GM12878 (cell line): ENCODE results near the gene PRSS33. TPM values are rescaled to one million over a fixed set of nuclear protein-coding genes. Genes with fewer than 3 reads are reported as not detected.

ENCODE experiments used
- ATAC-seq: fragments of 200-7000 bp; cut with Tn5 transposase; 3 replicates; pipeline ENCODE4 v1.9.1; 2020; ENCODE audit warnings: mild to moderate bottlenecking, moderate library complexity
- BruUV-seq: library from RNA; stranded (reverse); fragments of 400-500 nt; replicated peaks from 2 replicates; lab custom pipeline; 2021; lab: Mats Ljungman, UMichigan
- CTCF ChIA-PET: fragments of 300-600 bp; sonication (Branson Sonifier 250); formaldehyde crosslinking; extraction: SDS; loops from one replicate; lab custom pipeline; 2021; ENCODE audit warnings: inconsistent platforms; lab: Yijun Ruan, JAX
- POLR2A ChIA-PET: fragments of 350-600 bp; formaldehyde crosslinking; extraction: SDS; loops from one replicate; lab custom pipeline; 2021; ENCODE audit warnings: inconsistent platforms; lab: Charles Lee
- RAD21 ChIA-PET: fragments of 300-600 bp; sonication (Branson Sonifier 250); formaldehyde crosslinking; loops from one replicate; lab custom pipeline; 2023; ENCODE audit warnings: antibody characterized with exemption; ENCODE audit not compliant: unreplicated experiment; lab: Charles Lee
- SMC1A ChIA-PET: fragments of 300-600 bp; sonication (Branson Sonifier 250); formaldehyde crosslinking; loops from one replicate; lab custom pipeline; 2023; ENCODE audit not compliant: unreplicated experiment, uncharacterized antibody; lab: Charles Lee
- DNase-seq: peaks from one replicate; pipeline ENCODE4 v3.0.0-alpha.2; 2011; ENCODE audit warnings: low read depth, low spot score
- FAIRE-seq: peaks from 3 replicates; lab custom pipeline; 2011; peaks lifted over from hg19 to GRCh38; lab: Jason Lieb, UNC
- H2AFZ ChIP-seq: 2 replicates; pipeline ENCODE4 v1.6.0; 2011; ENCODE audit warnings: low read depth, low read length, control low read depth; ENCODE audit not compliant: control insufficient read depth
- H3K27ac ChIP-seq: 2 replicates; pipeline ENCODE4 v1.5.1; 2011; ENCODE audit warnings: control low read depth; ENCODE audit not compliant: control insufficient read depth, insufficient read depth
- H3K27me3 ChIP-seq, 2 experiments: replicated peaks in 1 of 2; 2 replicates each; pipeline versions ENCODE4 v1.6.0 to v1.6.1; 2011; ENCODE audit warnings: low read length in 1 of 2; ENCODE audit not compliant: control insufficient read depth in 2 of 2, insufficient read depth in 2 of 2
- H3K36me3 ChIP-seq, 2 experiments: 2 replicates each; pipeline ENCODE4 v1.5.1; 2011; ENCODE audit warnings: low read length in 1 of 2; ENCODE audit not compliant: control insufficient read depth in 2 of 2, insufficient read depth in 2 of 2
- H3K4me1 ChIP-seq: 2 replicates; pipeline ENCODE4 v1.6.1; 2011; ENCODE audit warnings: mild to moderate bottlenecking, low read length, moderate library complexity, mixed read lengths; ENCODE audit not compliant: control insufficient read depth, insufficient read depth
- H3K4me2 ChIP-seq: 2 replicates; pipeline ENCODE4 v1.6.0; 2011; ENCODE audit warnings: control low read depth; ENCODE audit not compliant: control insufficient read depth, insufficient read depth
- H3K4me3 ChIP-seq: fragments of 200-600 bp; sonication (generic); 2 replicates; pipeline ENCODE4 v1.5.1; 2016
- H3K79me2 ChIP-seq: 2 replicates; pipeline ENCODE4 v1.6.0; 2011; ENCODE audit warnings: low read length; ENCODE audit not compliant: control insufficient read depth, insufficient read depth
- H3K9ac ChIP-seq: 2 replicates; pipeline ENCODE4 v1.8.0; 2011; ENCODE audit warnings: low read length, control low read depth, mixed read lengths; ENCODE audit not compliant: control insufficient read depth, insufficient read depth
- H3K9me3 ChIP-seq: replicated peaks from 3 replicates; pipeline ENCODE4 v1.5.1; 2011; ENCODE audit warnings: mild to moderate bottlenecking, low read length; ENCODE audit not compliant: control insufficient read depth, insufficient read depth
- H4K20me1 ChIP-seq: 2 replicates; pipeline ENCODE4 v1.6.0; 2011; ENCODE audit not compliant: control insufficient read depth, insufficient read depth
- CEBPZ ChIP-seq: fragments of 150-350 bp; IDR thresholded peaks from 2 replicates; pipeline ENCODE4 v1.6.1; 2016; ENCODE audit warnings: low read depth, low read length
- CHD1 ChIP-seq: IDR thresholded peaks from 2 replicates; pipeline ENCODE4 v1.6.1; 2012; ENCODE audit warnings: low read depth, low read length, improper control_type of control experiment
- E4F1 ChIP-seq: fragments of 450-650 bp; IDR thresholded peaks from 2 replicates; pipeline ENCODE4 v1.6.1; 2018; ENCODE audit warnings: borderline replicate concordance, mild to moderate bottlenecking; ENCODE audit not compliant: partially characterized antibody
- ETV6 ChIP-seq, 2 experiments: fragments of 450-650 bp in 1 of 2; IDR thresholded peaks in 1 of 2; conservative IDR thresholded peaks in 1 of 2; 2 replicates each; pipeline ENCODE4 v1.6.1; 2014; ENCODE audit warnings: antibody characterized with exemption in 1 of 2, borderline replicate concordance in 1 of 2, low read depth in 1 of 2, mild to moderate bottlenecking in 1 of 2, moderate library complexity in 1 of 2
- HCFC1 ChIP-seq: fragments of 150-350 bp; IDR thresholded peaks from 2 replicates; pipeline ENCODE4 v1.6.1; 2014; ENCODE audit warnings: low read length
- HDGF ChIP-seq: fragments of 450-650 bp; IDR thresholded peaks from 2 replicates; pipeline ENCODE4 v1.6.1; 2016; ENCODE audit warnings: antibody characterized with exemption
- MYB ChIP-seq: fragments of 150-350 bp; IDR thresholded peaks from 2 replicates; pipeline ENCODE4 v1.6.1; 2014; ENCODE audit warnings: mild to moderate bottlenecking, low read depth, low read length, borderline replicate concordance
- NFIC ChIP-seq: IDR thresholded peaks from 2 replicates; pipeline ENCODE4 v1.6.1; 2012; ENCODE audit warnings: low read depth, mild to moderate bottlenecking, inconsistent platforms, low read length, moderate library complexity
- SPI1 ChIP-seq: IDR thresholded peaks from 2 replicates; pipeline ENCODE4 v1.6.1; 2011; ENCODE audit warnings: low read depth, mild to moderate bottlenecking, low read length, moderate library complexity, borderline replicate concordance; ENCODE audit not compliant: insufficient read depth
- TCF7 ChIP-seq: IDR thresholded peaks from 2 replicates; pipeline ENCODE4 v1.6.1; 2014; ENCODE audit warnings: antibody characterized with exemption, borderline replicate concordance
- ZBTB33 ChIP-seq: fragments of 450-650 bp; IDR thresholded peaks from 2 replicates; pipeline ENCODE4 v1.6.1; 2017; ENCODE audit warnings: mild to moderate bottlenecking
- ZNF207 ChIP-seq: fragments of 450-650 bp; IDR thresholded peaks from 2 replicates; pipeline ENCODE4 v1.6.1; 2014; ENCODE audit warnings: antibody characterized with exemption, mild to moderate bottlenecking, borderline replicate concordance
- WGBS: methylation state at CpG from one replicate; pipeline ENCODE4 v1.1.6; 2016; ENCODE audit warnings: low lambda C conversion rate; ENCODE audit not compliant: insufficient replicate concordance, insufficient coverage; ENCODE audit errors: missing lambda C conversion rate; 5-methylcytosine and 5-hydroxymethylcytosine counted together
- in situ Hi-C: fragments of 300-500 bp; cut with MboI; formaldehyde crosslinking; loops from 9 replicates; pipeline ENCODE4 v1.14.3; 2018; ENCODE audit warnings: mixed read lengths
- intact Hi-C: fragments of 100-400 bp; cut with micrococcal nuclease; formaldehyde crosslinking; loops from one replicate; pipeline ENCODE4 v1.14.2; 2022; ENCODE audit not compliant: unreplicated experiment
- polyA plus RNA-seq, 11 experiments: library from polyadenylated mRNA; depleted of rRNA in 4 of 11; unstranded in 6 of 11; stranded (reverse) in 5 of 11; fragments of >200 nt; fragmentation: Nextera tagmentation in 4 of 11; fragmentation: Illumina TruSeq in 1 of 11; extraction: Ambion mirVana in 4 of 11; extraction: Trizol in 1 of 11; gene quantifications; 1 replicate in 1 of 11; 2 replicates in 10 of 11; pipeline versions ENCODE4 v1.2.1 to v1.2.3, GENCODE V29; 2011 to 2016; ENCODE audit warnings: inconsistent platforms in 2 of 11, missing spikeins in 2 of 11, low read depth in 1 of 11
- total RNA-seq, 4 experiments: library from RNA; depleted of rRNA in 3 of 4; stranded (reverse); fragments of >200 nt in 3 of 4; fragmentation: Illumina TruSeq in 1 of 4; extraction: Trizol in 1 of 4; gene quantifications; 2 replicates each; pipeline versions ENCODE4 v1.2.1 to v1.2.3, GENCODE V29; 2013 to 2021
- TF ChIP-seq, protein P1 (sequence below): IDR thresholded peaks from 2 replicates; pipeline ENCODE4 v1.6.1; 2011; ENCODE audit warnings: borderline replicate concordance, low read depth, mild to moderate bottlenecking, moderate library complexity, mixed read lengths, low read length; ENCODE audit not compliant: insufficient read depth; ENCODE audit errors: extremely low read length

The PRSS33 gene
- total and polyA plus RNA-seq, 10 of the 15 experiments (the other 5 are each of a cell fraction or from before 2014, with no cell fraction given), result not detected

GRCh38 chr16:2786826-2787151 is 571 bp downstream of the PRSS33 start (continued):
- TF ChIP-seq ZNF207, result no peak

- ChIA-PET RAD21 (no interaction called here), CTCF (no interaction called here), SMC1A (no interaction called here), POLR2A (no interaction called here)
- Histone ChIP-seq H3K27me3 (peaks cover 2 to 7% of the 10 kb centered on the region in 2 experiments; a peak in 3 of 4 replicates), H3K9ac (no peak overlapping the region), H3K9me3 (no peaks in the 10 kb centered on the region), H3K4me2 (no peak overlapping the region), H3K4me3 (no peak overlapping the region), H3K4me1 (no peaks in the 10 kb centered on the region), H3K36me3 (no peaks in the 10 kb centered on the region), H3K27ac (no peak overlapping the region), H2AFZ (no peak overlapping the region), H4K20me1 (no peaks in the 10 kb centered on the region), H3K79me2 (no peaks in the 10 kb centered on the region)
- BruUV-seq, result no TSS peak
- FAIRE-seq (no peak), ATAC-seq (no peak; the same call in 2 of the 3 replicates), DNase-seq (no peak)
- intact Hi-C loops, result no loop called here
- in situ Hi-C loops, result no loop called here
- whole genome bisulfite sequencing, result 32% methylated on average over 15 of the region's 15 CpGs
- TF ChIP-seq HCFC1 (no peak), TCF7 (no peak), CHD1 (no peak), NFIC (no peak), ZBTB33 (no peak), MYB (no peak), CEBPZ (no peak), SPI1 (no peak), E4F1 (no peak), ETV6 (conservative IDR thresholded peaks at IDR 0.05 in 1 of 2, IDR thresholded peaks at IDR 0.05 in 1 of 2; ENCODE audit: borderline replicate concordance in 1 of 2, low read depth in 1 of 2) (no peak), HDGF (no peak)
- TF ChIP-seq, protein P1, sequence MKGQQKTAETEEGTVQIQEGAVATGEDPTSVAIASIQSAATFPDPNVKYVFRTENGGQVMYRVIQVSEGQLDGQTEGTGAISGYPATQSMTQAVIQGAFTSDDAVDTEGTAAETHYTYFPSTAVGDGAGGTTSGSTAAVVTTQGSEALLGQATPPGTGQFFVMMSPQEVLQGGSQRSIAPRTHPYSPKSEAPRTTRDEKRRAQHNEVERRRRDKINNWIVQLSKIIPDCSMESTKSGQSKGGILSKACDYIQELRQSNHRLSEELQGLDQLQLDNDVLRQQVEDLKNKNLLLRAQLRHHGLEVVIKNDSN, result no peak
These were observed 1.1 kb downstream of the PRSS33 start for GRCh38 chr16:2786061-2786825.
